NCI-H1694 treated with DMSO at 0.1 percent for 48 hours (cell line): ENCODE data around the gene CDK15.
A peak's percentile ranks its signal among the peaks of the same experiment; 100 is the strongest.
"Not testable (repeated sequence)": the region's sequence is repeated elsewhere in the genome, so short reads cannot be mapped to it uniquely, and the experiment has no call there.

Source experiments
- DNase-seq: peaks from one replicate; lab custom pipeline; 2025; lab: John Stamatoyannopoulos, UW

Gene CDK15

DNA sequence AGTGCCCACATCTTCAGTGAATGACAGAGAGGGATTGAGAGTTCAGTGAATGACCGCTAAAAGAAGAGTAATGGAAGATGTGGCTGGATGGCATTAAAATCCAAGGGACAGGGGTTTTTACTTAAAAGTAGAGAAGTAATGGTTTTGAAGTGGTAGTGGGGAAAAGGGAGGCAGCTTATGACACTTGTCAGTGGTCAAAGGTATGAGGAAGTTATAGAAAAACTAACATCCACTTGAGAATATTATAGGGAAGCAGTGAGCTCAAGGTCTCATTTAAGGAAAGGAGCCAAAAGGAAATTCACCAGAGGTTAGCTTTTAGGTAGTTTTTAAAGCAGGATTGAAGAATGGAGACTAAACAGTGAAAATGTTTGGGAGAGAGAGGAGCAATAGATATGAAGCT, 24.3 kb downstream of the CDK15 start:
- DNase-seq = no peak

- no peak for DNase-seq
These were observed 25.1 kb downstream of the CDK15 start for GRCh38 chr2:201831469-201831868.

- no peak for DNase-seq
These were observed 27.4 kb downstream of the CDK15 start for GRCh38 chr2:201833781-201834180.

DNA sequence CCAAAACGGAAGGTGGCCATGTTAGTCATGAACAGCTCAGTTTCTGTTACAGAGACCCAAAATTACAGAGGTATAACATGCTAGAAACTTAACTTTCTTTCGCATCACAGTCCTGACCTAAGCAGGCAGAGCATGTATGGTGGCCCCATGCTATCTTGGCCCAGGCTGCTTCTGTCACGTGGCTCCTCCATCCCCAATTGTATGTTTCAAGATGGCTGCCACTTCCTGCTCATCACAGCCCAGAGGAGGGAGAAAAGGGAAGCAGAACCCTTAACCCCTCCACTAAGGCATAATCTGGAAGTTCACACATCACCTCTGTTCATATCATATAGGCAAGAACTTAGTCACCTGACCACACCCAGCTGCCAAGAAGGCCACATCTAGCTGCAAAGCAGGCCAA, 28.7 kb downstream of the CDK15 start:
- no peak for DNase-seq

GRCh38 chr2:201837391-201837790, 31.1 kb downstream of the CDK15 start:
- no peak for DNase-seq

- DNase-seq = no peak
These were observed 31.6 kb downstream of the CDK15 start for GRCh38 chr2:201837824-201838431.

- no peak for DNase-seq
These were observed 33.4 kb downstream of the CDK15 start for GRCh38 chr2:201839727-201840126.

- DNase-seq = no peak
These were observed 34.4 kb downstream of the CDK15 start for GRCh38 chr2:201840726-201841125.

DNA sequence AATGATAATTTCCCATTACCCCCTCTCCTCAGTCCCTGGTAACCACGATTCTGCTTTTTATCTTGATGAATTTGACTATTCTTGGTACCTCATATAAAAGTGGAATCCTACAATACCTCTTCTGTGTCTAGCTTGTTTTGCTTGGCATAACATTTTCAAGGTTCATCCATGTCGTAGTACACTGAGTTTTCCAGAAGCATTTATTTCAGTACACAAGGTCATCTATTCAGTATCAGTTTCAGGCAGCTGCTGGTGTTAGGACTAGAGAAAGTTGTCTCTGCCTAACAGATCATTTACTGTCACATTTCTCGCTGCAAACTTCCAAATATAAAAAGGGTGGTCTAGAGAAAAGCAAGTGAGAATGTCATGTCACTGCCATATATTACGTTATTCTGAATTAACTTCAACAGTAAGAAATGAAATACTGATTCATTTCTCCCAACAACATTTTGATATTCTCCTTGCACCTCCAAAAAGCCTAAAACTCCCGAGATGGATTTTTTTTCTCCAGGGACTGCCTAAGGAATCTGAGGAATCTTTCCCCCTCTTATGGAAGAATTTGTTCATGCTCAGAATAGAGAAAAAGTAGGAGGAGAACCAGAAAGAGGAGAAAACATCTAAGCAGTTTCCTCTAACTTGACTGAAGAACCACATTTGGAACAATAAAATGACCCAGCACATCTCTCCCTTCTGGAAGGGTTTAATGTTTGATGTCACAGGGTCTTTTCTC, 36.0 kb downstream of the CDK15 start:
- DNase-seq = no peak

GRCh38 chr2:201844922-201845321, 38.6 kb downstream of the CDK15 start:
- not testable (repeated sequence) for DNase-seq

DNA sequence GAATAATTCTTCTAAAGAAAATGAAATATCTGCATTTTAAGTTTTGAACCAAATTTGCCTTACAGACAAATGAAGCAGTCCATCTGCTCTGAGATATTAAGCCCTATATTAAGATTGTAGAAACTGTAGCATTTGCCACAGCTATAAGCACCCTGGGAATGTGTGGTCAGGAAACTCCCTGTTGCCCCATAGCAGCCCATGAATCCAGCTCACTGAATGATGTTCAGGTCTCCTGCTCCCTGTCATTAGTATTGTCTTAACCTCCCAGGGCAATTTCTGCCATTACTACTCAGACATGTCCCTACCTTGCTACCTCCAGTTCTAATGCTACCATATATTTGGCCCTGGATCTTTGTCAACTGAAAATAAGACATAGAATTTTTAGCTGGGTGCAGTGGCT, 41.1 kb downstream of the CDK15 start:
- DNase-seq = no peak

DNA sequence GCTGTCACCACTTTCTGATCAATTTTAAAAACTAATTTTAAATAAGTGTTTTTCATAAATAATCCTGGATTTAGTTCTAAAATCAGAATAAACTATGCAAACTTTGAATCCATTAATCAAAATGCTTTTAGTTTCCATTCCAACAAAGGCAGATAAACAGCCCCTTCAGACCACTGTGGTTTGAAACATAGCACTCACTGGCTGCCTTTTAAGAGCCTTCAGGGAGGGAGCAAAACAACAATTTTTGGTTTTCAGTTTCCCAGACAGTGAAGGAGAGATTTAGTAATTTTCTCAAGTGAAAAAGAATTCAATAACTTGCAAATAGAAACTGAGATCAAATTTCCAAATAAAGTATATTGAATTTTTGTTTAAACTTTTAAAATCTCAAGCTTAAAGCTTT, 46.1 kb downstream of the CDK15 start:
- no peak for DNase-seq

- DNase-seq = no peak
These were observed 46.6 kb downstream of the CDK15 start for GRCh38 chr2:201852878-201853415.

DNA sequence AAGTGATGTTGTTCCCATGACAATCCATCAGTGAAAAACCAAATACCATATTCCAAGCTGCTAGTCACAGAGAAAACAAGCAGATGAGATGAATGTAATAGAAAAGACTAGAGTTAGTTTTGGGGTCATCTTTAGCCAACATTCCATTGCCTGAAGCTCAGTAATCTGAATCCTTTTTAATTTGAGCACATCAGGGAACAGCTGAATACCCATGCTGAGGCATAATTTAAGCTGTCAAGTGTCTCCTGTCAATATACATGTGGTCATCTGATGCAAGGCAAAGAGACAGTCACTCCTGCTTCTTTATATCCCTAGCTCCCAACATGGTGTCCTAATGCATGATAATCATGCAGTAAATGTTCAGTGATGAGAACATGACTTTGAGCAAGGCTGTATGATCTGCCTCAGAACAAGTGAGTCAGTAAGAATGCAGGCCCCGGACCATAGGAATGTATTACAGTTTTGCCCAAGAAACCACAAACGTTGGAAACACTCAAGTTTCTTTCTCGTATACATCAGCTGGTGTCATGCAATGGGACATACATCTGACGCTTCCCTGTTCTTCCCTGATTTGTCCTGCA, 48.0 kb downstream of the CDK15 start:
- no peak for DNase-seq

DNA sequence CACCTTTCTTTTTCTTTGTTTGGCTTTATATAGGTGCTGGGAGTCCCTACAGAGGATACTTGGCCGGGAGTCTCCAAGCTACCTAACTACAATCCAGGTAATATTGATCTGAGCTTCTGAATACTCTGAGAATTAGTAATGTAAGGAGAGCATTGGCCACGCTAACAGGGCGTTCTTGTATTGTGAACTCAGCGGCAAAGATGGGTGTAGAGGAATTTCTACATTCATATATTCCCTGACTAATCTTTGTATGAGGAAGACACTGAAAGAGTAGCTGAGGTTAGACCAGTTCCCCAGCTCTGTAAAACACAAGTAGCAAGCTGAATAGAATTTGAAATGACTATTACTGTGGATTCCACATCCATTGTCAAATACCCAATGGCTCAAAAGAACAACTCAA, 48.5 kb downstream of the CDK15 start:
- DNase-seq = no peak

GRCh38 chr2:201855356-201855755, 49.0 kb downstream of the CDK15 start:
- DNase-seq = no peak

GRCh38 chr2:201857326-201857725, 51.0 kb downstream of the CDK15 start:
- no peak for DNase-seq

DNA sequence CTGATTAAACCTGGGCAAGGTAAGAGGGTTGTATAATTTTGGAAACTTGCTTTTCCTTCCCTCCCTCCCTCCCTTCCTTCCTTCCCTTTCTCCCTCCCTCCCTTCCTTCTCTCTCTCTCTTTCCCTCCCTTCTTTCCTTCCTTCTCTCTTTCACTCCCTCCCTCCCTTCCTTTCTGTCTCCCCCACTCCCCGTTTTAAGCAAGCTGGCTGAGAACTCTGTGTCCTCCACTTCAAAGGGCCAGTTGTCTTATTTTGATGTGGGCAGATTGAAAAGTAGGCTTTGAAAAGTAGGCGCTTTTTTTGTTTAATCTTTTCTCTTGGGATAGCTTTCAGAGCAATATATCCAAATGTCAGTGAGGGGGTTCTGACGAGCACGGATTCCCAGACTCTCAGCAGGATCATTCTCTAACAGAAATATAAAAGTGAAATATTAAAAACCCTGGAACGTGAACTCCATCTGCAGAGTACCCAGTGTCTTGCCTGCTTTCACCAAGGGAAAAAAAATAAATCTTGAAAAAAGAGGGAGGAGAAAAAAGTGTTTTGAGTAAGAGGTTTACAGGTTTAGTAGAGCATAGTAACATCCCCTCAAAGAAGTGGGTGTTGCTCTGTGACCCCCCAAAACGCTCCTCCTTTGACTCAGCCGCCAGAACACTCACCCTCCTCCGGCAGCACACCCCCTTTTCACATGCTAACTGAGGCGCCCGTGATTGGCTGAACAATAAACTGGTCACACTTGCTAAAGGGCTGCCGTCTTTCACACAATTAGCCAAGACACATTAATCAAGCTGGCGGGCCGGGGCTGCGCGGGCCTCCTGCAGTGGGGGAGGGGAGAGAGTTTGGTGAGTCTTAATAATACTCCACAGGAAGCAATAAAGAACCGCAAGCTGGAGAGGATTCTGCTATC, 52.2 kb downstream of the CDK15 start:
- DNase-seq = no peak

DNA sequence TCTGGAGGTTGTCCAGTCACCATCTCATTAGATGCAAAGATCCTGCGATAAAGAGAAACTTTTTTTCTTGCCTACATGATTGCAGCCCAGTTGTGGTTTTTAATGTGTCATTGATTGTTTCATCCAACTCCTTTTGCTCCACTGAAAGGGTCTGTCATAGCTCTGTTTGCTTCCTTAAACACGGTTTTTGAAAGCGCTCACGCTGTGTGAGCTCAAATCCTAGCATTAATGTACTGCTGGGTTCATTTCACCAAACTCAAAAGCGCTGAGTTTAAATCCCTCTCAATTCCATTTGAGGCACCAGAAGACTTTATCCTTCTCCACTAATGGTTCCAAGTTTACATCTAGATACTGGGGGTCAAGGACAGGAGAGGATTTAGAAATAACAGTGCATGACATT, 53.6 kb downstream of the CDK15 start:
- no peak for DNase-seq

DNA sequence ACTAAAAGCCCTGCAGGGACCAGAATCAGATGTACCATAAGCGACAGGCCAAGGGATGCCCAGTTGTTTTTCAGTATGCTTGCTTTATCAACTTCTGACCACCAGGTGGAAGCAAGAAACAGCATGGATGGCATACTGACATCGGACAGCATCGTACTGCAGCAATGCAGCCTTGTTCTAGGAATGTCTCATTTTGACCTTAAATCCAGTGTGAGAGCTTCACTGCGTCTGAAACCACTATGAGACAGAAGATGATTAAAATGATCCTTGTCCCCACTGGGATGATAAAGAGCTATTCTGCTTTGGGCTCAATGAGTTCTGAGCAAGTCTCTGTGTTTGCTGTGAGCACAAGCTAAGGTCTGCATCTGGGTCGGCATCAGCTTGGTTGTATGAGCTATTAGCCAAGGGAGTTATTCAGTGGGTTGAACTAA, 54.3 kb downstream of the CDK15 start:
- peak; percentile 87 for DNase-seq

DNA sequence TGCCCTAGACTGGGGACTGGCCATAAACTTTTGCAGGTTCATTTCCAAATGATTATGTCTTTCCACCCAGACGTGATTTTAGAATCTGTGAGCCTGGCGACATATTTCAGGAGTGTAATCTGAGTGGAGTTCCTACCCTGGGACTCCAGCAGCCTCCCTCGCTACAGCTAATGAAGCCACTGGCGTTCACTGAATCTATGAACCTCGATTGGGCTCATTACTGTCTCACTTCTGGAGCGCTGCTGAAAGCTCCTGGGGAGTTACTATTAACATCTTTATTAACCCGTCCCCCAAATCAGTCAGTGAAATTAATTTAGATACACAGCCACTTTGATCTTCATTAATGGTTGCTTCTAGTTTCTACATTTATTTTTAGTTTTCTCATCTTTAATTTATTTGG, 56.5 kb downstream of the CDK15 start:
- DNase-seq = no peak
